GM18499 (cell line): ENCODE data around the gene ACAD9.
"Not testable (repeated sequence)": the region's sequence is repeated elsewhere in the genome, so short reads cannot be mapped to it uniquely, and the experiment has no call there.

Experiments used
- ATAC-seq: cut with Tn5 transposase; IDR thresholded peaks from one replicate; pipeline ENCODE4 v1.9.1; 2021; ENCODE audit warnings: moderate number of reproducible peaks; ENCODE audit not compliant: insufficient read depth, unreplicated experiment

ACAD9 gene

GRCh38 chr3:128879125-128879969 lies at the start of gene ACAD9:
Gene ACAD9 (plus strand): TSS chr3:128879620. CDS start chr3:128879692, 72 bp downstream.
- ATAC-seq, result peak; percentile 73

DNA sequence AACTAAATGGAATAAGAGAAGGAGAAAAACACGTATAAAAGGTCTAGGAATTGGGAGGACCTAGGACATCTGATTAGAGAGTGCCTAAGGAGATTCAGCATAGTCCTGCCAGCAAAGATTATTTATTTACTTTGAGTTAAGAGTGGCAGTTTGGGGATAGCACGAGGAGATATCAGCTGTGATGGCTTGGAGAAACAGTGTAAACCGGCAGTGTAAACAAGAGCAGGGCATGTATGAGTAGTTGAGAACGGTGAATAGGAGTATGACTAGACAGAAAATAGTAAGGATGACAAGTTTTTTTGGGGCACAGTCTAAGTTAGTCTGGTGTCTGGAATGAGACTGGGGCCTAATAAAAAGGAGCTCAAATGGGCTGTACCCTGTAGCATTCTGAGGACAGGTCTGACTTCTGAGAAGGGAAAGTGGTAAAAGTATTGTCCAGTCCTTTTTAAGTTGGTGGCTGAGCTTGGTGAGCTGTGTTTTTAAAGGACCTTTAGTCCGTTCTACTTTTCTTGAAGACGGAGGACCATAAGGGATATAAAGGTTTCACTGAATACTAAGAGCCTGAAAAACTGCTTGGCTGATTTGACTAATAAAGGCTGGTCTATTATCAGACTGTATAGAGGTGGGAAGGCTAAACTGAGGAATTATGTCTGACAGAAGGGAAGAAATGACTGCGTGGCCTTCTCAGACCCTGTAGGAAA lies 49.3 kb upstream of the ACAD9 start:
- not testable (repeated sequence) for ATAC-seq

DNA sequence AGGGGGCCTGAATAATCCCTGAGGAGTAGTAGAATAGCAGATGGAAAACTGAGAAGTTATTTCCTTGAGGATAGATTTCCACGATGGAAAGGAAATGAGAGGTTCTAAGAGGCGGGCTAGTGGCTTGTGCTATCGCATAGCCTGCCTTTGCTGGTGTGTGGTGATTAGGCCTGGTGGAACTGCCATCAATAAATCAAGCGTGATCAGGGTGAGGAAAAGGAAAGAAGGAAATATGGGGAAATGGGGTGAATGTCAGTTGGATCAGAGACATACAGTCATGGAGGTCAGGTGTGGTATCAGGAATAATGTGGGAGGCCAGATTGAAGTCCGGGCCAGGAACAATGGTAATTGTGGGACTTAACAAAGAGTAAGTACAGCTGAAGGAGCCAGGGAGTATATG lies 48.7 kb upstream of the ACAD9 start:
- not testable (repeated sequence) for ATAC-seq

- ATAC-seq, result not testable (repeated sequence)
Observed at GRCh38 chr3:128832979-128833378, 46.4 kb upstream of the ACAD9 start.

- ATAC-seq, result no peak
Observed at GRCh38 chr3:128835096-128835495, 44.3 kb upstream of the ACAD9 start.

- no peak for ATAC-seq
Observed at GRCh38 chr3:128841926-128842920, 37.2 kb upstream of the ACAD9 start.

- no peak for ATAC-seq
Observed at GRCh38 chr3:128844502-128844901, 34.9 kb upstream of the ACAD9 start.

- no peak for ATAC-seq
Observed at GRCh38 chr3:128845119-128845777, 34.2 kb upstream of the ACAD9 start.

DNA sequence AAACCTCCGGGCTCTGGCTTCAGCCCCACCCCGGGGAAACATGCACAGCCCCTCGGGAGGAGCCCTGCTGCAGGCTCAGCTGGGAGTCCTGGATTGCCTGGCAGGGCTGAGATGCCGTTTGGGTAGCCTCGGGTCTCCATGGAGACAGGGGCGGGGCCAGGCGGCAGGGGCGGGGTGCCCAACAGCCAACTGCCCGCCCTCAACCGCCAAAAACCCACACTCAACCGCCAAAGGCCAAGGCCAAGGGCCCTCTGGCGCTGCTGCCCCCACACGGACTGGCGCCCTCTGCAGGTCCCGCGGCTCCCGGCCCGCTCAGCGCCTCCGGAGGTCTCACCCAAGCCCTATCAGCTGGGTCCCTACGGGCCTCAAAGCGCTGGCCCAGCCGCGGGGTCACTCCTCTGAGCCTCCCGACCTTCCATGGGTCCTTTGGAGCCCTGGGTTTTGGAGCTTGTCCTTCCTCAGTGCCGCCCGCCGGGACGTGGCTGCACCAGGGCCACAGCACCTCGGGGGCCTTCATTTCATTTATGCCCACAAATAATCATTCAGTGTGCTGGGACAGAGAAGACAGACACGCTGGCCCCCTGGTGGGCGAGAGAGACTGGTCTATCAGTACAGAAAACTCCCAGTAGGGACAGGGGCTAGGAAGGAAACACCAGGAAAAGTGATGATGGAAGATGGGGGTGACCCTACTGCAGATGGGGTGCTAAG lies 33.5 kb upstream of the ACAD9 start:
- ATAC-seq, result no peak

GRCh38 chr3:128846486-128846891 lies 32.9 kb upstream of the ACAD9 start:
- ATAC-seq, result no peak

DNA sequence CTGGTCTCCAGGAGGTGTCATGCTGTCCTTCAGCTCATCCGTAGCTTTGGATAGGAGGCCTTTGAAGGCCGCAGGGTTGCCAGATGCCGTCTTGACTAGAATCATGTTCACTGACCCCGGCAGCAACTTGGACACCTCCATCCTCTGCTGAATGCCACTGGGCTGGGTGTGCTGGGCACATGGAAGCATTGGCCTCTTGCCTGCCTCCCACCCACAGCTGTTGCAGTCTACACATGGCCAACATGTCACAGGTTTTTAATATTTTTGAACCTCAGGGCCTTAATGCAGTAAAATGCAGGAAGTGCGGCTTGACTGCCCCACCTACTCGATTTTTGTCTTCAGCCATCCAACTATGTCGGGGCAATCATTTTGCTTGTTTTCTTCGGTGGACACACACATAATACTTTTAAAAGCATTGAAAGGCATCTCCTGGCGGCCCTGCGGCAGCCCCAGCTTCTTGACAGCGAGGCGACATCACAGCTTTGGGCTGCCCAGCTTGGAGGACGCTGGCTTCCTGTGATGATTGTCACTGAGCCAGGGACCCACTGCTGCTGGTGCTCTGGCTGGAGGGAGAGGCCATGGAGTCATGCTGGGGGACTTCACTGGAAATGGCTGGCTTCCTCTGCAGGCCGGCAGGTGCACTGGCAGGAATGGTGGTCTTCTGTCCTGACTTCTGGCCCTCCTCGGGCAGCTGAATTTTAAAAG lies 31.6 kb upstream of the ACAD9 start:
- no peak for ATAC-seq

GRCh38 chr3:128848936-128849335 lies 30.5 kb upstream of the ACAD9 start:
- ATAC-seq, result no peak

DNA sequence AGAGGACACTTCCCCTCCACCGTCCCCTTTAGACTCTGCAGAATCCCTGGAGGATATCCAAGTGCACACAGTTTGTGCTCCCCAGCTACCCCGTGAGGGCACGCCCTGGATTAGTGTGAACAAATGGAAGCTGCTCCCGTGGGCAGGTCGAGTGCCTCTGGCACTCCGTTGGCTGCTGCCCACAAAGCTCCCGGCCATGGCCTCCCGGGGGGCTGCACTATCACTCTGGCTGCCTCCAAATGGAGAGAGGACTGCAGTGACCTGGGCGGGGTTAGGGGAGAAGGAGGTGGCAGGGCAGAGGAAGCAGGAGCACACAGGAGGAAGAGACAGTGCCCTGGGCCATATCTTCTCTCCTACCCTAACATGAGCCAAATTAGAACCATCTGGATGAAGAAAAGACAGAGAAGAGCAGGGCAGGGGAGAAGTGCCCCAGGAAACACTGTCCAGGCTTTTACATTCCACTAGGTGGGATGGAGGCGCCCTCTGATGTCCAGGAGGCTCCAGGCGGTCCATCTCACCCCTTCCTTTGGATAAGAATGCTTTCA lies 29.4 kb upstream of the ACAD9 start:
- no peak for ATAC-seq

GRCh38 chr3:128850544-128850943 lies 28.9 kb upstream of the ACAD9 start:
- no peak for ATAC-seq

DNA sequence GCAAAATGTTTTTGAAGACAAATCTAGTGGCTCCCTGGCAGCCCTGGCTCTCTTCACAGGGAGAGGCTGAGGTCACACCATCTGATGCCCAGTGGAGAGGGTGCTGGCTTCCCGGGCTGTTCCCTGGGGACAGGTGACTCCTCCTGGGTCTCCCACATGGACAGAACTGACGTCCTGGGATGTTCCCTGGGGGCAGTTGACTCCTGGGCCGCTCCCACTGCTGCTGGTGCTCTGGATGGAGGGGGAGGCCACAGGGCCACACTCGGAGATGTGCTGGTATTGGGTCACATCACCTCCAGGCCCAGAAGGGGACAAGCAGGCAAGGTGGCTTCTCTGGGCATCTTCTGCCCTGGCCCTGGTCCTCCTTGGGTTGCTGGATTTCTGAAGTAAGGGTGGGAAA lies 27.8 kb upstream of the ACAD9 start:
- no peak for ATAC-seq

DNA sequence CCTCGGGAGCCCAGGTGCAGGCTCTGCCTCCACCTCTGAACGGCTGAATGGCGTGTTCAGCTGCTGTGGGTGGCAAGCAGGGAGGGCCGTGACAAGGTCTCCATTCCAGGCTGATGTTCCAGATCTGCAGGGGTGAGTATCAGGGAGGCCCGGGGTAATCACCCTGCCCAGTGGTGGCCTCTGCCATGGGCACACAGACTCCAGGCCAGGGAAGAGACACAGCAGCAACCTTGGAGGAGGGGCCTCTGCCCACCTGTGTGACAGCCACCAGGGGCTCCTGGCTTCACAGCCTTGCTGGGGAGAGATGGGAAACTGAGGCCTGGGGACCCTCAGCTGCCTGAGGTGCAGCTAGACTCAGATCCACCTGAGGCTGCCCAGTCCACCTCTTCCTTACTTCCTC lies 25.6 kb upstream of the ACAD9 start:
- no peak for ATAC-seq

DNA sequence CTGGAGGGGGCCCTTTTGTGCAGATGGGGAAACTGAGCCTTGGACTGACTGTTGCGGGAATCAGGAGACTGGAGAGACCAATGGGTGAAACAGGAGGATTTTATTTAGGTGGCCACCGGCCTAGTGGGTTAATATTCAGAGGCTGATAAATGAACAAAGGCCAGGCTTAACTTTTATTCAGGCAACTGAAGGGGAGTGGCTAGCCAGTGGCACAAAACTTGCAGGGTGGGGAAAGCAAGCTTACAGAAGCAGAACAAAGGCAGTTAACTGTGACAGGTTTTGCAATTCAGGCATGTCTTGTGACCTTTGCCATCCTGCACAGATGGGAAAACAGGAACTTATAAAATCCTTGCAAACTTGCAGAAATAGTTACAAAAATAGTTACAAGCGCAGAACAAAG lies 24.9 kb upstream of the ACAD9 start:
- no peak for ATAC-seq

- ATAC-seq, result no peak
Observed at GRCh38 chr3:128855569-128855968, 23.9 kb upstream of the ACAD9 start.
